Suprapubic skin (tissue), 4 donors: ENCODE measurements around the gene ULK4. TPM values are rescaled to one million over a fixed set of nuclear protein-coding genes. Genes with fewer than 3 reads are reported as not detected.

Experiments
- DNase-seq, 2 donors: peaks; one replicate each; pipeline ENCODE4 v3.0.0-alpha.2; 2019; ENCODE audit warnings: low spot score in 2 of 2
- H3K27ac ChIP-seq: fragments of 200-600 bp; sonication (generic); one replicate; pipeline ENCODE4 v1.5.1; 2019
- H3K27me3 ChIP-seq: fragments of 200-600 bp; sonication (generic); one replicate; pipeline ENCODE4 v1.5.1; 2019
- H3K36me3 ChIP-seq: fragments of 200-600 bp; sonication (generic); one replicate; pipeline ENCODE4 v1.5.1; 2019
- H3K4me1 ChIP-seq: fragments of 200-600 bp; sonication (generic); one replicate; pipeline ENCODE4 v1.5.1; 2019
- H3K4me3 ChIP-seq: fragments of 200-600 bp; sonication (generic); one replicate; pipeline ENCODE4 v1.5.1; 2019; ENCODE audit warnings: mild to moderate bottlenecking
- H3K9me3 ChIP-seq: fragments of 200-600 bp; sonication (generic); one replicate; pipeline ENCODE4 v1.5.1; 2019
- EP300 ChIP-seq: sonication (generic); formaldehyde crosslinking; IDR thresholded peaks from one replicate; pipeline ENCODE4 v1.6.1; 2017; ENCODE audit warnings: antibody characterized with exemption
- POLR2A ChIP-seq, 2 donors: fragments of 450-650 bp; IDR thresholded peaks; one replicate each; pipeline ENCODE4 v1.6.1; 2017; ENCODE audit warnings: antibody characterized with exemption in 2 of 2, mild to moderate bottlenecking in 2 of 2, moderate library complexity in 2 of 2
- POLR2AphosphoS5 ChIP-seq, 3 donors: sonication (generic); formaldehyde crosslinking; IDR thresholded peaks; one replicate each; pipeline ENCODE4 v1.6.1; 2017; ENCODE audit warnings: antibody characterized with exemption in 3 of 3
- WGBS: methylation state at CpG from one replicate; pipeline ENCODE4 v1.1.5; 2018; 5-methylcytosine and 5-hydroxymethylcytosine counted together
- total RNA-seq, 4 donors: library from RNA; depleted of rRNA; stranded (reverse); fragments of >200 nt; gene quantifications; one replicate each; pipeline ENCODE4 v1.1.0, GENCODE V29; 2016
- TF ChIP-seq, protein P1 (sequence below), 2 donors: fragments of 200-600 bp in 1 of 2; fragments of 450-650 bp in 1 of 2; sonication (generic) in 1 of 2; IDR thresholded peaks; one replicate each; pipeline ENCODE4 v1.5.1; 2016 to 2019; ENCODE audit warnings: antibody characterized with exemption in 2 of 2, mild to moderate bottlenecking in 1 of 2, moderate library complexity in 1 of 2

Gene ULK4
- total RNA-seq, 4 donors from 2014 or later = 11.7 to 21.7 (median 16.6) TPM

DNA sequence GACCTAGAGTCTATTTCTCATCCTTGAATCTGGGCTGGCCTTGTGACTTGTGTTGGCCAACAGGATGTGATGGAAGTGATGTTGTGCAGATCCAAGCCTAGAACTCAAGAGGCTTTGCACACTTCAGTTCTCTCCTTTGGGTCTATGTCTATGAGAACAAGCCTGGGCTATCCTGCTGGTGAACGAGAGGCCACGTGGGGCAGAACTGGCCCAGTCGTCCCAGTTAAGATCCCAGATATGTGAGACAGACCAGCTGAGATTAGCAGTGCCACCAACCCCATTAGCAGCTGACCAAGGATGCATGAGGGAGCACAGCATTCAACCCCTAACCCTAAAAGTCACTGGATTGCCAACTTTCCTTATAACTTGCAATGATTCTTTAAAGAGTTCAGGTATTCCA lies 662.9 kb downstream of the ULK4 start:
- WGBS = 92% methylated on average over 3 of the region's 3 CpGs
- TF ChIP-seq POLR2A (IDR thresholded peaks at IDR 0.05) (no peak), EP300 (no peak), POLR2AphosphoS5 (IDR thresholded peaks at IDR 0.05) (no peak)
- TF ChIP-seq, protein P1, sequence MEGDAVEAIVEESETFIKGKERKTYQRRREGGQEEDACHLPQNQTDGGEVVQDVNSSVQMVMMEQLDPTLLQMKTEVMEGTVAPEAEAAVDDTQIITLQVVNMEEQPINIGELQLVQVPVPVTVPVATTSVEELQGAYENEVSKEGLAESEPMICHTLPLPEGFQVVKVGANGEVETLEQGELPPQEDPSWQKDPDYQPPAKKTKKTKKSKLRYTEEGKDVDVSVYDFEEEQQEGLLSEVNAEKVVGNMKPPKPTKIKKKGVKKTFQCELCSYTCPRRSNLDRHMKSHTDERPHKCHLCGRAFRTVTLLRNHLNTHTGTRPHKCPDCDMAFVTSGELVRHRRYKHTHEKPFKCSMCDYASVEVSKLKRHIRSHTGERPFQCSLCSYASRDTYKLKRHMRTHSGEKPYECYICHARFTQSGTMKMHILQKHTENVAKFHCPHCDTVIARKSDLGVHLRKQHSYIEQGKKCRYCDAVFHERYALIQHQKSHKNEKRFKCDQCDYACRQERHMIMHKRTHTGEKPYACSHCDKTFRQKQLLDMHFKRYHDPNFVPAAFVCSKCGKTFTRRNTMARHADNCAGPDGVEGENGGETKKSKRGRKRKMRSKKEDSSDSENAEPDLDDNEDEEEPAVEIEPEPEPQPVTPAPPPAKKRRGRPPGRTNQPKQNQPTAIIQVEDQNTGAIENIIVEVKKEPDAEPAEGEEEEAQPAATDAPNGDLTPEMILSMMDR (IDR thresholded peaks at IDR 0.05) = no peak
- no peaks in the 10 kb centered on the region for H3K36me3 ChIP-seq

DNA sequence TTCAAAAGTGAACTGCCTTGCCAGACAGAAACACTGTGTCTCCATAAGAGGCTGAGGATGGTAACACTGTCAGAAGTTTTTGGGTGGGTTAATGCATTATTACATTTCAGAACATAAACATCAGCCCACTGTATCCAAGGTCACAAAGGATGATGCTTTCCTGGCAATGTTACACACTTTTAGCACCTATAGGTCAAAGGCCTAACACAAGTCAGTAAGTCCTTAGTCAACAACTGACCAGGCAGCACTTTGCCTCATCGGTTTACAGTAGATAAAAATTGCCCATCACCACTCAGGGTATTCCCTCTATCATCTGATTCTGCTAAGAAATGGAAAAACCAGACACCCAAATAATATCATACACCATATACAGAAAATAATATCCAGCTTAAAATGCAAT lies 664.2 kb downstream of the ULK4 start:
- no peaks in the 10 kb centered on the region for H3K9me3 ChIP-seq
- TF ChIP-seq, protein P1 (IDR thresholded peaks at IDR 0.05) = no peak
- no peak for TF ChIP-seq EP300
- no peak for TF ChIP-seq POLR2A (IDR thresholded peaks at IDR 0.05)
- no peak for TF ChIP-seq POLR2AphosphoS5 (IDR thresholded peaks at IDR 0.05)
- no peak overlapping the region for H3K27ac ChIP-seq
- H3K4me3 ChIP-seq = no peak overlapping the region
- WGBS = 94% methylated on average over 1 of the region's 1 CpG
- H3K36me3 ChIP-seq = no peaks in the 10 kb centered on the region
- H3K4me1 ChIP-seq = no peaks in the 10 kb centered on the region
- no peaks in the 10 kb centered on the region for H3K27me3 ChIP-seq
- DNase-seq = no peak

More for the DNA sequence above, 662.9 kb downstream of the ULK4 start:
- H3K4me1 ChIP-seq = no peaks in the 10 kb centered on the region
- no peaks in the 10 kb centered on the region for H3K27me3 ChIP-seq
- H3K4me3 ChIP-seq = no peak overlapping the region
- H3K27ac ChIP-seq = no peak overlapping the region
- no peak for DNase-seq
- no peaks in the 10 kb centered on the region for H3K9me3 ChIP-seq

DNA sequence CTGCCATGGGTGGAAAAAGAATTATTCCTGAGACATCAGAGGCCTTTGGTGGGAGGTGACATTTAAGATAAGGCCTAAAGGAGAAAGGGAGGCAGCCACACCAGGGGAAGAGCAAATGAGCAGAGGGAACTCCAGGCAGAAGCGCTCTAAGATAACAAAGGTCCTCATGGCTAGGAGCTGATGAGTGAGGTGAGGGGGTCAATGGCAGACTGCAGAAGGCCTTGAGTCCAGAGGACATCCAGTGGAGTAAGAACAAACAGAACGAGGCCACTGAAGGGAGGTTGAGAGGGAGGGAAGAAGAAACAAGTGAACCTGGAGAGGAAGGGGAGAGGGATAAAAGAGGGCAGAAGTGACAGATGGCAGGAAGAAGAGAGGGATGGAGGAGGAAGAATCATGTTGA lies 665.3 kb downstream of the ULK4 start:
- Histone ChIP-seq H3K9me3 (no peaks in the 10 kb centered on the region), H3K4me1 (no peaks in the 10 kb centered on the region), H3K36me3 (no peaks in the 10 kb centered on the region), H3K27me3 (no peaks in the 10 kb centered on the region), H3K4me3 (no peak overlapping the region), H3K27ac (no peak overlapping the region)
- DNase-seq = no peak
- TF ChIP-seq, protein P1 (IDR thresholded peaks at IDR 0.05) = no peak
- TF ChIP-seq POLR2A (IDR thresholded peaks at IDR 0.05) (no peak), EP300 (no peak), POLR2AphosphoS5 (IDR thresholded peaks at IDR 0.05) (no peak)
- WGBS = 98% methylated on average over 2 of the region's 2 CpGs

DNA sequence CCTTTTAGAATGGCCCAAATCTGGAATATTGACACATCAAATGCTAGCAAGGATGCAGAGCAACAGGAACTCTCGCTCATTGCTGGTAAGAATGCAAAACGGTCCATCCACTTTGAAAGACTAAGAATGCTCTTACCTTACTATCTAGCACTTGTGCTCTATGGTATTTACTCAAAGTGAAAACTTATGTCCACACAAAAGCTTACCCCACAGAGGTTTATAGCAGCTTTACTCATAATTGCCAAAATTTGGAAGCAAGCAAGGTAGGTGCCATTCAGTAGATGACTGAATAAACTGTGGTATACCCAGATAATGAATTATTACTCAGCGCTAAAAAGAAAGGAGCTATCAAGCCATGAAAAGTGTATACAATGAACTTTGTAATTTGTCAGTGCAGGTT lies 666.2 kb downstream of the ULK4 start:
- Histone ChIP-seq H3K4me1 (no peaks in the 10 kb centered on the region), H3K36me3 (no peaks in the 10 kb centered on the region), H3K9me3 (no peaks in the 10 kb centered on the region), H3K27ac (no peak overlapping the region), H3K4me3 (no peak overlapping the region), H3K27me3 (no peaks in the 10 kb centered on the region)
- 94% methylated on average over 3 of the region's 3 CpGs for WGBS
- no peak for DNase-seq
- TF ChIP-seq, protein P1 (IDR thresholded peaks at IDR 0.05) = no peak
- TF ChIP-seq EP300 (no peak), POLR2AphosphoS5 (IDR thresholded peaks at IDR 0.05) (no peak), POLR2A (IDR thresholded peaks at IDR 0.05) (no peak)

DNA sequence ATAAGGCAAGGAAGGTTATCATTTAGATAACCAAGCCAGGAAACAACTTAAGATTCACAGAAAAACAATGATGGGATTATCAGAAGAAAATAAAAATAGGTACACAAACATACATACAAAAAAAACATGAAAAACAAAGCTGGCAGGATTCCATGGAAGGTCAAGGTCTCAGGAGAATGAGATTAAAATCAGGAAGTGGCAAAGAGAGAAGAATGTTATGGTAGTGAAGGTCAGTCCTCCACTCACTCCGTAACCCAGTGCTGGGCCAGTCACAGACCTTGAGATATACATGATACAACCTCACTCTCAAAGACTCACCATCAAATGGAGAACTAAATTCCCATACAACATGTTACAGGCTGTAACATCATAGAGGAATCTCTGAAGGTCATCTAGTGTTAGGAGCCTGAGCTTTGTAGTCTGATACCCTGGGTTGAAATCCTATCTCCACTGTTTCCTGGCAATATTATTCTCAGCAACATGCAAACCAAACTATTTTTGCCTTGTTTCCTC lies 668.7 kb downstream of the ULK4 start:
- 81% methylated on average over 1 of the region's 1 CpG for WGBS

More for the DNA sequence above, 668.7 kb downstream of the ULK4 start:
- H3K4me3 ChIP-seq = no peak overlapping the region
- TF ChIP-seq POLR2A (IDR thresholded peaks at IDR 0.05) (no peak), EP300 (no peak), POLR2AphosphoS5 (IDR thresholded peaks at IDR 0.05) (no peak)
- TF ChIP-seq, protein P1 (IDR thresholded peaks at IDR 0.05) = no peak
- H3K9me3 ChIP-seq = no peaks in the 10 kb centered on the region
- no peaks in the 10 kb centered on the region for H3K4me1 ChIP-seq
- no peak overlapping the region for H3K27ac ChIP-seq
- no peak for DNase-seq
- H3K36me3 ChIP-seq = no peaks in the 10 kb centered on the region
- no peaks in the 10 kb centered on the region for H3K27me3 ChIP-seq
